GM19023 (cell line): Measurements from ENCODE around the gene SEMA3E.
"Not testable (repeated sequence)": the region's sequence is repeated elsewhere in the genome, so short reads cannot be mapped to it uniquely, and the experiment has no call there.

Experiments
- ATAC-seq: cut with Tn5 transposase; IDR thresholded peaks from one replicate; pipeline ENCODE4 v1.9.1; 2021; ENCODE audit warnings: mild to moderate bottlenecking, moderate library complexity; ENCODE audit not compliant: unreplicated experiment

The SEMA3E gene

DNA sequence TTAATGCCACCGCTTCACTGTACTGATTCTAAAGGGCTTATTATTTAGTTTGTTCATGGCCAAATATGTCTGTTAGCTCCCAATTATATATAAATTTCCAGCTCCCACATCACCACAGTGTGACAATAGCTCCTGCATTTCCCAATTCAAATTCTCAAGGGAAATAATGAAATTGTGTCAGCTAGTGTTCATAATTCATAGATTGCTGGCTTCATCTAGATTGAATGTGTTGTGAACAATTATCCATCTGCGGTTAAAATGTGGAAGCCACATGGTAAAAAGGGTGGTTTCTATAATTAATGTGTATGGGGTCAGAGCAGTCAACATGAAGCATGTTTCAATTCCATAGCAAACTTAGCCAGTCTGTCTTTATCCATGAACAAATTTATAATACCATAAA, 154.3 kb downstream of the SEMA3E start:
- no peak for ATAC-seq

DNA sequence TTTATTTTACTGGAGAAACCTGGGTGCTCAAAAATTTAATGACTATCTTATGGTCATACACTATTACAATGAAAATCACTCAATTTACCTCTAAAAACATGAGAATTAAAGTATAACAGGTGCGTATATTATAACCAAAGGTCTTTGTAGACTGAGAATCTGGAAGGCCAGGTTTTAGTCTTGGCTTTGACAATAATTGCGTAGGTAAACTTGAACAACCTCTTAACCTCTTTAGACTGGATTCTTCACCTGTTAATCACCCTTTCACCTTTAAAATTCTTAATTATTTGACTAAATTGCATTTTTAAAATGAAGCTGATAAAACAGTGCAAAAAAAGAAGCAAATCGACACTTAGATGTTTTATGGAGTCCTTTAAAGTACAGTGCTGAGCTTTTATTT, 156.1 kb downstream of the SEMA3E start:
- no peak for ATAC-seq

DNA sequence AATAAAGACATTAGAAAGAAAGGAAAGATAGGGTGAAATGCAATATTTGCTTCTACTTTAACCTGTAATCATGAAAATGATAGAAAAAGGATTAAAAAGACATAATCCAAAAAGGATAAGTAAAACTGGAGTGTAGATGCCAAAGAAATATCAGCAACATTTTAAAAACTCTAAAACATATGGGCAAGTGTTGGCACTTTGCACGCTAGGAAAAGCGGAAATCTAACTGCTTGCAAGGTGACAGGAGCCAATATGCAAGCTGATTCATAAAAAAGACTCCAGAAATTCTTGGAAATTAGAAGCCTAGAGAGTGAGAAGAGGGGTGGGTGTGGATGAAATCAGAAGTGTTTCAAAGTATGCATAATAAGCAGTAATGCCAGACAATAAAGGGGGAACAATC, 161.1 kb downstream of the SEMA3E start:
- no peak for ATAC-seq

DNA sequence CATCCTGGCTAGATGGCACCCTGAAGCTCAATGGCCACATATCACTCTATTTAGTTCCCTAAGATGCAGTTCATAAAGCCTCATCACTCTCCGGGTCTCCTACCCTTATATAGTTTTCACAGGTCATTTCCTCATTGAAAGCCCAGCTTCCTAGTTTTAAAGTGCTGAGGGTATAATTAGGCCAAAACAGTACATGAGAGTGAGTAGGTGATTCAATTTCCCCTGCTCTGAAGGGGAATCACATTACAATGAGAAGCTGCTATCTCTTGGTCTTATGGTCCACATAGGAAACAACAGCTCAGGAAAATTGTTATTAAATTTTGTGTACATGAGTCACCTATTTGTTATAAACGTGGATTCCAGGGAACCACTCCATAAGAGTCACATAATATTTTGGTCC, 162.0 kb downstream of the SEMA3E start:
- no peak for ATAC-seq

DNA sequence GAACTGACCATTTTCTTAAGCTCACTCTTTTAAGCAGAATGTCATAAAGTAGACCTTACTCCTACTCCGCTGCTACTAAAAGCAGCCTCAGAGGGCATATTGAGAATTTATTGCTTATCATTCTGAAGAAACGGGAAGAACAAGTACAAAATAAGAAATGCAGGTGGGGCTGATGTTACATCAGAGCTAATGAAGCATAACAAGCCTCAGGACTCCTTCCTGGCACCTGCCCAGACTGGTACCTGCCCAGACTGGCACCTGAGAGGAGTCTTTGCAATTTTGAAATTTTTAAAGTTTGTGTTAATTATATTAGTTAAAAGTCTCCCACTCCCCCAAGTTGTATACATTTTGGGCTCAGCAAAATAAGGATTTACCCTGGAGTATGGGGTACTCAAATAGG, 162.4 kb downstream of the SEMA3E start:
- ATAC-seq, result no peak

DNA sequence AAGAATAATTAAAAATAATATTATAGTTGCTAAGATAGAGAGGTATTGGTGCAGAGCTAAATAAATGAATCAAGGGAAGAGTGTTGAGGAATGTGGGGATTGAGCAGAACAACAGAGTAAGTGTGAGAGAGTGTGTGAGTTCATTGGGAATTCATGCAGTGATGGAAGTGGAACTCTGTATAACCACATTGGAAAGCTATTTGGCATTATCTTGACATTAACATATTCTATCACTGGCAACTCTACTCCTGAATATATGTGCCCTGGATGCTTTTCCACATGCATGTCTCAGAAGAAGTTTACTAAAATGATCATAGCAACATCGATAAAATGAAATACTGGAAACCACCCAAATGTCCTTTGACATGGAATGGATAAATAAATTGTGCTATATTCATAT, 164.1 kb downstream of the SEMA3E start:
- no peak for ATAC-seq

DNA sequence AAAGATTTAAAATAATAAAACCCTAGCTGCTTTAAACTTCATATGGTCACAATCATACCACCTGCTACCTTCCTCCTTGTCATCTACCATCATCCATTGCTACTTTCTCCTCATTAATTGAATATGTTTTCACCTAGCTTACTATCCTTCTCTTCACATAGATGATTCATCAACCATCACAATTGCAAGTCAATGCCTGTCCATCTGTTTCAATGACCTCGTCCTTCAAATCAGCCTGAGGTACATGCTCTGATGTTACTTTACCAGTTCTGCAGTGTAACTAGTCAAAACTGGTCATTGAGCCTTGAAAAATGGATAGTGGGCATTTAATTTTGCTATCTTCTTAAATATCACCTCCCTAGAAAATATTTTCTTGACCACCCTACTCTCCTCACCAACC, 164.7 kb downstream of the SEMA3E start:
- no peak for ATAC-seq

DNA sequence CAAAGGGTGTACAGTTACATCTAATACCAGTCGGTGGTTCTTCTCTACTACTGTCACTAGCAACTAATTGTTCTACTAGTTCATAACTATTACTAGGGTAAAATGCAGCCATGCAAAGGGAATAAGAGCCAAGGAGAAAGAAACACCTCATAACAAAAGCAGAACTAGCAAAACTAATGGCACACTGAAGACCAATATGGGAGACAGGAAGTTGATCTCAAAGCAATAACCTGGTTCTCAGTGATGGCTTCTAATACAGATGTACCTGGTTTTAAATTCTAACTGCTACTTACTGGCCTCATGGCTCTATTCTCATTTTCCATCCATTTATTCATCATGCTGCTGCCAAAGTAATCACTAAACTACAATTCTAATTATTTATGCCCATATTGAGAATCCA, 170.3 kb downstream of the SEMA3E start:
- ATAC-seq, result no peak

DNA sequence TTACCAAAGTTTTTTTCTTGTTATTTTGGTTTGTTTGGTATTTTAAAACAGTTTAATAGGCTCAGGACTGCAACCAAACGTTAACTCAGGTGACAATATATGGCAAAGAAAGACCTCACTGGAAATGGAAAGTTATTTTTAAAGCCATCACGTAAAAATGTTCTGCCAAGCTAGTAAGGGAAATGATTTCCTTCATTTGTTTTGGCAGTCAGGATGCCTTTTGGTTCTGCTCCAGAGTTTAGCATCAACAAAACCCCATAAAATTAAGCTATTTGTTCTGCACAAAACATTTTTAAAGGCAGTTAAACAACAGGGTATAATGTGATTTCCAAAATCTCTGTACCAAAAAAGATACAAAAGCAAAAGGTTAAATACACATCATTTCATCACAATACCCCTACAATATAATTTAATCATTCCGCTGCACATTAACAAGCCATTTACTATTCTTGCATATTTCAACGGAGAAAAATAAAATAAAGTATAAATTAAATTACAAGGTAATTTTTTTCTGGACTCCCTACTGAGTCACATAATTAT, 172.4 kb downstream of the SEMA3E start:
- no peak for ATAC-seq

DNA sequence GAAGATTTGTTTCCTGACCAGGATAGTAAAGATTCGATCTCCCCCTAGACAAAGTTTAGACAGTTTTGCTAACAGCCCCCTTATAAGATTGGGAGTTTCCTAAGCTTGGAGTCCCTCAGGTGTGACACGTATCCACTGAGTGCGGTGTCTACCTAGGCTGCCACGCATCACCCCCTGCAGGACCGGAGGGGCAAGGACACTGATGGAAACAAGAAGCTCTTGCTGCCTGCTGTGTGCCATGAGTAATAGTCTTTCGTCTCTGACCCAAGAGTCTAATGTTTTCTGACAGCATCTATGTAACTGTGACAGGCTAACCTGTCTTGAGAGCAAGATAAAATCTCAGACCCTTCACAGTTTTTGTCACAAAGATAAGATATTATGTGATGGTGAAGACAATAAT, 173.5 kb downstream of the SEMA3E start:
- no peak for ATAC-seq

DNA sequence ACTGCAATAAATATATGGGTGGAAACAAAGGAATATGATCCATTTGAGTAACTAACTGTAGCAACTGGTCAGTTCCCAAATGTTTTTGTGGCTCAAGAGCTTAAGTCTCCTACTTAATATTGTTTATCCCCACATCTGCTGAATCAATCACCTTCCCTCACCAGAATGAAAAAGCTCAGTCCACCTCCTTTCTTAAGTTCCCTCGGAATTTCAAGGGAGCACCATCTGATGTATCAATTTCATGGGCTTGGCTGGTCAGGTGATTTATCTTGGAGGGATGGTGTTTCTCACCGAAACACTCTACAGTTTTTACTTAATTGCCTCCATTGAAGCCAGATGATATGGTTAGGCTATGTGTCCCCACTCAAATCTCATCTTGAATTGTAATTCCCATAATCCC, 176.6 kb downstream of the SEMA3E start:
- ATAC-seq, result no peak

DNA sequence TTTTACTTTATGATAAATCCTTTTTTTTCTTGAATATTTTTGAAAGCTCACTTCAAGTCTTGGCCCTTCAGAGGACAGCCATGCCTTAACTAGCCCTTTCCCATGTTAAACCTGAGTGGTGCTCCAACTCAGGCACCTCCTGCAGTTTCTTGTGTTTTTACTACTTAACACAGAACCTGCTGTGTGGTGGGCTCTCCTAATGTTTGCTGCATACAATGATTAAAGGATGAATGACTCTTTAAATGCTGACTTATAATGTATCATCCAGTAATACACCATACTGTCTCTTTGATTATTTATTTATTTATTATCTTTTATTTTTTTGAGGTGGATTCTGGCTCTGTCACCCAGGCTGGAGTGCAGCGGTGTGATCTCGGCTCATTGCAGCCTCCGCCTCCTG, 179.4 kb downstream of the SEMA3E start:
- ATAC-seq, result no peak

DNA sequence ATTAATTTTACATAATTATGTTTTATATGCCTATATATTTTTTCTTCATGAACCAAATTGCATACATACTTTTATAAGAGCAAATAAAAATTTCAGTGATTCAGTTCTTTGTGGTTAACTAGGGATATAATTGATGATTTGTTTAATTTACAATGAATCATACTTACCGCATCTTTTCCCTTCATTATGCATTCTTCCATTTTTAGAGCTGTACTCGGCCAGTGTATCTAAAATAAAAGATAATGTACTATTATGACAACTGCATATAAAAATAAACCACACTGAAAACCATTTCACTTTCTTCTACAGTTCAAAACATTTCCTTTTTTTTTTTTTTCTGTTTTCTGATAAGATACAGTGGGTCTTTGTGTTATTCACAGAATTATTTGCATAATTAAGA, 179.9 kb downstream of the SEMA3E start:
- no peak for ATAC-seq

DNA sequence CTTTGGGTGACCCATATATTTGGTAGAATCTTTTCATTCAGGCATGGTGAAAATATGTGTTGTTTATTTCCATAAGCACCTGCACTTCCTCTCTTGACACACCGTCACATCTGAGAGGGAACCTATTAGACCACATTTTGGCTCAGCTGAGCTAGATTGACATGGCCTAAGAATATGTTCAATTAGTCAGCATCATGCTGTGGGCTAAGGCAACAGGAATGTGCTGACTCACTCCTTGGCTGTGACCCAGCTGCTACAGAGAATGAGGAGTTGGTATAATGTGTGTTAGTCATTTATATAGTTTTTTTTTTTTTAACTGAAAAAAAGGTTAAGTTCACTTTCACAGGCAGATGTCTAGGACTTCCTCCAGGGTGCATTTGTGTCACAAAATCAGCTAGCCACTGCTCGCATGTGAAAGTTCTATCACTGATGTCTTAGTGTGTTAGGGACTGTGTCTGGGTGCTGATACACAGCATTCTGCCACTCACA, 180.6 kb downstream of the SEMA3E start:
- ATAC-seq, result peak; percentile 89

DNA sequence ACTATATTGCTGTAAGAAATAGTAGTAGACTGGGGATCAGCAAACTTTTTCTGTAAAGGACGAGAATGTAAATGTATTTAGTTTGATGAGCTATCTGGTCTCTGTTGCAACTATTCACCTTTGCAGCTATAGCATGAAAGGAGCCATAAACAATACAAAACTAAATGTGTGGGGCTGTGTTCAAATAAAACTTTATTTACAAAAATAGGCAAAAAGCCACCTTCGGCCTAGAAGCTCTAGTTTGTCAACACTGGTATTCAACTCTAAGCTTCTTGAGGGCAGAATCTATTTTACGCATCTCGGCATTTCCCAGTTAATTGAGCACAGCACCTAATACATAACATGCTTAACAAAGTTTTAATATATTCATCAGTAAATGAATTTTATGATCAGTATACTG, 181.4 kb downstream of the SEMA3E start:
- no peak for ATAC-seq

DNA sequence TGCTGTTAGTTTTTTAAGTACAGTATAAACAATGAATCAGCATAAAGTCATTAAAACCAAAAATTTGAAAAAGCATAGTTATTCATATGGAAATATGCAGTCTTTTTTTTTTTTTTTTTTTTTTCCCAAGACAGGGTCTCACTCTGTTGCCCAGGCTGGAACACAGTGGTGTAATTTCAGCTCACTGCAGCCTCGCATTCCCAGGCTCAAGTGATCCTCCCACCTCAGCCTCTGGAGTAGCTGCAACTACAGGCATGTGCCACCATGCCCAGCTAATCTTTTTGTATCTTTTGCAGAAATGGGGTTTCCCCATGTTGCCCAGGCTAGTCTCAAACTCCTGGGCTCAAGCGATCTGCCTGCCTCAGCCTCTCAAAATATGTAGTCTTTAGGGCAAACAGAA, 182.0 kb downstream of the SEMA3E start:
- no peak for ATAC-seq

DNA sequence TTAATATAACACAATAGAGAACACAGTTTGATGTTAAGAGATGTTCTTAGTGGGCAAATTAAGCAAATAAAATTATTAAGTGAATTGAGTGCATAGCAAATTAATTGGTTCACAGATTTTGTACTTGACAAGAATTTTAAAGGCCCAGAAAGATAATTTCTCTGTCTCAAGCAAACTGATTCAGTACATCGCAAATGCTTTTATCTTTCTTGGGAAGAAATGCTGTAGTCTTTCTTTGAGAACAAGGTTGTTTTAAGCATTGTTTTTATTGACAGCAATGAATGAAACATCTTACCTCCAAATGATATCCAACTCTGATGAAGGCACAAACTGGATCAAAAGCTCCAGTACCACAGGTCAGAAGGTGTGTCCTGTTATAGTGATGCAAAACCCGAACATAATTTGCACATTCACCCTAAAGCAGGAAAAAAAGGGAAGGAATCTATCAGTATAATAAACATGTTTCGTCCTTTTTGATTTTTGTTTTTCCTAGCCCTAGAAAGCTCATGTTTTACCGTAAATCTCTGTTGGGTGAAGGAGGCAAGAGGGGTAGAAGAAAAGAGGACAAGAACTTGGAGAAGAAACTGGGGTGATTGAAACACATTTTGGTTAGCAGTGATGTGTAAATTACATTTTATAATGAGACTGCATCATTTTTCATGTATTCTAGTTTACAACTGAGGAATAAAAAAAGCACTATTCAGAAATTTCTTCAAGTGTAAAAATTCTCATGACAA, 182.6 kb downstream of the SEMA3E start:
- no peak for ATAC-seq

DNA sequence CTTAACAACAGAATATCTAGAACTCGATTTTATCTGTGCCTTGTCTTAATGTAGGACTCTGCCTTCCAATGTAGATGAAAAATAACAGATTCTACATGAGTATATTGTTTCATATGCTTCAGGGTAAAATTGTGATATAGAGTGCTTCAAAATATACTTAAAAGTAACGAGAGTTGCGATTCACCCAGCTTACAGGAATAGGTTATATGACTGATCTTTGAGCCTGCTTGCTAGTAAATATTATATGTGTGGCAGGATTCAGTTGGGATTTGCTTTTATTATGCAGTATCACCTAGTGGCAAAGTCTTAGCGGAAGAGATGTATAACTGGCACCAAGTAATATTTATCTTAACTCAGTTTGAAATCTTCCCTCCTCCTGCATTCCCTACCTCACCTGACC, 183.3 kb downstream of the SEMA3E start:
- ATAC-seq, result no peak

DNA sequence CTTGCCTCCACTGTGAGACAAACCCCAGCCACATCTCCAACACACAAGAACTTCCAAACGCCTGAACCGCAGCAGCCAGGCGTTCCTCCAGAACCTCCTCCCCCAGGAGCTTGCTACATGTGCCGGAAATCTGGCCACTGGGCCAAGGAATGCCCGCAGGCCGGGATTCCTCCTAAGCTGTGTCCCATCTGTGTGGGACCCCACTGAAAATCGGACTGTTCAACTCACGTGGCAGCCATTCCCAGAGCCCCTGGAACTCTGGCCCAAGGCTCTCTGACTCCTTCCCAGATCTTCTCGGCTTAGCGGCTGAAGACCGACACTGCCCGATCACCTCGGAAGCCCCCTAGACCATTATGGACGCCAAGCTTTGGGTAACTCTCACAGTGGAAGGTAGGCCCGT, 187.1 kb downstream of the SEMA3E start:
- not testable (repeated sequence) for ATAC-seq

DNA sequence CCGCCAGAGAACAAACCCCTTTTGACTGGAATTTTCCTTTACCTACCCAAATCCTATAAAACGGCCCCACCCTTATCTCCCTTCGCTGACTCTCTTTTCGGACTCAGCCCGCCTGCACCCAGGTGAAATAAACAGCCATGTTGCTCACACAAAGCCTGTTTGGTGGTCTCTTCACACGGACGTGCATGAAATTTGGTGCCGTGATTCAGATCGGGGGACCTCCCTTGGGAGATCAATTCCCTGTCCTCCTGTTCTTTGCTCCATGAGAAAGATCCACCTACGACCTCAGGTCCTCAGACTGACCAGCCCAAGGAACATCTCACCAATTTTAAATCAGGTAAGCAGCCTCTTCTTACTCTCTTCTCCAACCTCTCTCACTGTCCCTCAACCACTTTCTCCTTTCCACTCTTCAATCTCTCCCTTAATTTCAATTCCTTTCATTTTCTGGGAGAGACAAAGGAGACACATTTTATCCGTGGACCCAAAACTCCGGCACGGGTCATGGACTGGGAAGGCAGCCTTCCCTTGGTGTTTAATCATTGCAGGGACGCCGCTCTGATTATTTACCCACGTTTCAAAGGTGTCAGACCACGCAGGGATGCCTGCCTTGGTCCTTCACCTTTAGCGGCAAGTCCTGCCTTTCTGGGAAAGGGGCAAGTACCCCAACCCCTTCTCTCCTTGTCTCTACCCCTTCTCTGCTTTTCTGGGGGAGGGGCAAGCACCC, 188.8 kb downstream of the SEMA3E start:
- not testable (repeated sequence) for ATAC-seq

DNA sequence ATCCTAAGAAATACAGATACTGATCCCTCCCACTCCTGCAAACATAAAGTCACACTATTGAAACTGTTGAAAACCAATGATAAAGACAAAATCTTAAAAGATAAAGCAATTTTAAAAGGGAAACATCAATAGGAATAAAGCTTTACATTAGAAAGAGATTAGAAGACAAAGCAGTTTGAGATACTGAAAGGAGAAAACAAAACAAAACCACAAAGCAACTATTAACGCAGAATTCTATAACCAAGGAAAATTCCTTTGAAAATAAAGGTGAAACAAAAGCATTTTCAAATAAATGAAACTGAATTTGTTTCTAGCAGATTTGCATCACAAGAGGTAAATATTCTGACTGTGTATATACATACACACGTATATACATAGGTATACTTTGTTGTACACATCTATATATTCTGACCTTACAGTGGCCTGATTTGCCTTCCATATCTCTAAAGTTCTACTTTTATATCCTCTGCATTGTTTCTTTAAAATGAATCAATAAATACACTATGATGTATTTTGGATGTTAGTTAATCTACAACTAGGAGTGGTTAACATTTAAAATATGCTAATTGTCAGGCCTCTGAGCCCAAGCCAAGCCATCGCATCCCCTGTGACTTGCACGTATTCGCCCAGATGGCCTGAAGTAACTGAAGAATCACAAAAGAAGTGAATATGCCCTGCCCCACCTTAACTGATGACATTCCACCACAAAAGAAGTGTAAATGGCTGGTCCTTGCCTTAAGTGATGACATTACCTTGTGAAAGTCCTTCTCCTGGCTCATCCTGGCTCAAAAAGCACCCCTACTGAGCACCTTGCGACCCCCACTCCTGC, 189.6 kb downstream of the SEMA3E start:
- ATAC-seq, result not testable (repeated sequence)
